Upper lobe of left lung (tissue), 4 donors: ENCODE measurements around the gene WIPF2.

Experiments
- POLR2AphosphoS5 ChIP-seq, 2 donors: sonication (generic); formaldehyde crosslinking; IDR thresholded peaks; one replicate each; pipeline ENCODE4 v1.5.1; 2017; ENCODE audit warnings: antibody characterized with exemption in 2 of 2
- TF ChIP-seq, protein P1 (sequence below), 6 experiments: fragments of 450-650 bp in 4 of 6; fragments of 200-600 bp in 2 of 6; sonication (generic) in 2 of 6; IDR thresholded peaks; one replicate each; pipeline ENCODE4 v1.5.1; 2016 to 2019; ENCODE audit warnings: antibody characterized with exemption in 6 of 6

- TF ChIP-seq POLR2AphosphoS5 (IDR thresholded peaks at IDR 0.05) = no peak
- TF ChIP-seq, protein P1, sequence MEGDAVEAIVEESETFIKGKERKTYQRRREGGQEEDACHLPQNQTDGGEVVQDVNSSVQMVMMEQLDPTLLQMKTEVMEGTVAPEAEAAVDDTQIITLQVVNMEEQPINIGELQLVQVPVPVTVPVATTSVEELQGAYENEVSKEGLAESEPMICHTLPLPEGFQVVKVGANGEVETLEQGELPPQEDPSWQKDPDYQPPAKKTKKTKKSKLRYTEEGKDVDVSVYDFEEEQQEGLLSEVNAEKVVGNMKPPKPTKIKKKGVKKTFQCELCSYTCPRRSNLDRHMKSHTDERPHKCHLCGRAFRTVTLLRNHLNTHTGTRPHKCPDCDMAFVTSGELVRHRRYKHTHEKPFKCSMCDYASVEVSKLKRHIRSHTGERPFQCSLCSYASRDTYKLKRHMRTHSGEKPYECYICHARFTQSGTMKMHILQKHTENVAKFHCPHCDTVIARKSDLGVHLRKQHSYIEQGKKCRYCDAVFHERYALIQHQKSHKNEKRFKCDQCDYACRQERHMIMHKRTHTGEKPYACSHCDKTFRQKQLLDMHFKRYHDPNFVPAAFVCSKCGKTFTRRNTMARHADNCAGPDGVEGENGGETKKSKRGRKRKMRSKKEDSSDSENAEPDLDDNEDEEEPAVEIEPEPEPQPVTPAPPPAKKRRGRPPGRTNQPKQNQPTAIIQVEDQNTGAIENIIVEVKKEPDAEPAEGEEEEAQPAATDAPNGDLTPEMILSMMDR (IDR thresholded peaks at IDR 0.05) = no peak
Observed at GRCh38 chr17:40171750-40172149, 47.4 kb upstream of the WIPF2 start.
